ENCODE measurements around the gene DGCR6. TPM values are rescaled to one million over a fixed set of nuclear protein-coding genes. Genes with fewer than 3 reads are reported as not detected.
"Not testable (repeated sequence)": the region's sequence is repeated elsewhere in the genome, so short reads cannot be mapped to it uniquely, and the experiment has no call there.

Gene DGCR6
- total and polyA plus RNA-seq, 8 donors = 1.7 to 15.8 (median 11.9) TPM

GRCh38 chr22:18933914-18934313 is 27.8 kb downstream of the DGCR6 start:
- Histone ChIP-seq H3K36me3 (no peaks in the 10 kb centered on the region), H3K27me3 (no peaks in the 10 kb centered on the region), H3K4me3 (no peak overlapping the region), H3K4me1 (no peaks in the 10 kb centered on the region), H3K9me3 (no peaks in the 10 kb centered on the region), H3K27ac (no peak overlapping the region)
- no peak for DNase-seq
- peak; percentile 25 for ATAC-seq
- TF ChIP-seq CTCF (IDR thresholded peaks at IDR 0.05) = no peak
- intact Hi-C loops (cut with DNase I) = no loop called here

- intact Hi-C loops (cut with DNase I); H3K4me3 ChIP-seq; H3K4me1 ChIP-seq; H3K27ac ChIP-seq; H3K36me3 ChIP-seq; H3K27me3 ChIP-seq; H3K9me3 ChIP-seq; DNase-seq: not testable (repeated sequence)
- peak; percentile 68 for ATAC-seq
These were observed 28.6 kb downstream of the DGCR6 start for GRCh38 chr22:18934688-18935087.

GRCh38 chr22:18935889-18936529 is 29.9 kb downstream of the DGCR6 start, which contains the start of gene PRODH:
TSS of gene PRODH (minus strand) at chr22:18936293. CDS start at chr22:18936287, 6 bp downstream.
- intact Hi-C loops (cut with DNase I) = no loop called here
- TF ChIP-seq CTCF (IDR thresholded peaks at IDR 0.05) = no peak
- DNase-seq (no peak), ATAC-seq (peak; percentile 79)
- Histone ChIP-seq H3K9me3 (no peaks in the 10 kb centered on the region), H3K4me1 (no peaks in the 10 kb centered on the region), H3K36me3 (no peaks in the 10 kb centered on the region), H3K4me3 (no peak within 1 kb of the TSS), H3K27me3 (no peaks in the 10 kb centered on the region), H3K27ac (no peak within 1 kb of the TSS)

DNA sequence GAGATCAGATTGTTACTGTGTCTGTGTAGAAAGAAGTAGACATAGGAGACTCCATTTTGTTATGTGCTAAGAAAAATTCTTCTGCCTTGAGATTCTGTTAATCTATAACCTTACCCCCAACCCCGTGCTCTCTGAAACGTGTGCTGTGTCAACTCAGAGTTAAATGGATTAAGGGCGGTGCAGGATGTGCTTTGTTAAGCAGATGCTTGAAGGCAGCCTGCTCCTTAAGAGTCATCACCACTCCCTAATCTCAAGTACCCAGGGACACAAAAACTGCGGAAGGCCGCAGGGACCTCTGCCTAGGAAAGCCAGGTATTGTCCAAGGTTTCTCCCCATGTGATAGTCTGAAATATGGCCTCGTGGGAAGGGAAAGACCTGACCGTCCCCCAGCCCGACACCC is 32.6 kb downstream of the DGCR6 start:
- peak in 1 of 4 donors; percentile 34 for DNase-seq
- H3K27me3 ChIP-seq; H3K9me3 ChIP-seq; intact Hi-C loops (cut with DNase I); H3K36me3 ChIP-seq; ATAC-seq; H3K4me3 ChIP-seq; H3K27ac ChIP-seq; H3K4me1 ChIP-seq: not testable (repeated sequence)

DNA sequence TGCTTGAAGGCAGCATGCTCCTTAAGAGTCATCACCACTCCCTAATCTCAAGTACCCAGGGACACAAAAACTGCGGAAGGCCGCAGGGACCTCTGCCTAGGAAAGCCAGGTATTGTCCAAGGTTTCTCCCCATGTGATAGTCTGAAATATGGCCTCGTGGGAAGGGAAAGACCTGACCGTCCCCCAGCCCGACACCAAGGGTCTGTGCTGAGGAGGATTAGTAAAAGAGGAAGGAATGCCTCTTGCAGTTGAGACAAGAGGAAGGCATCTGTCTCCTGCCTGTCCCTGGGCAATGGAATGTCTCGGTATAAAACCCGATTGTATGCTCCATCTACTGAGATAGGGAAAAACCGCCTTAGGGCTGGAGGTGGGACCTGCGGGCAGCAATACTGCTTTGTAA is 41.0 kb downstream of the DGCR6 start:
- H3K9me3 ChIP-seq; H3K4me3 ChIP-seq; DNase-seq; H3K36me3 ChIP-seq; intact Hi-C loops (cut with DNase I); H3K27ac ChIP-seq; H3K4me1 ChIP-seq; ATAC-seq: not testable (repeated sequence)
- peaks cover 0 to 12% of the 10 kb centered on the region in 2 donors for H3K27me3 ChIP-seq

DNA sequence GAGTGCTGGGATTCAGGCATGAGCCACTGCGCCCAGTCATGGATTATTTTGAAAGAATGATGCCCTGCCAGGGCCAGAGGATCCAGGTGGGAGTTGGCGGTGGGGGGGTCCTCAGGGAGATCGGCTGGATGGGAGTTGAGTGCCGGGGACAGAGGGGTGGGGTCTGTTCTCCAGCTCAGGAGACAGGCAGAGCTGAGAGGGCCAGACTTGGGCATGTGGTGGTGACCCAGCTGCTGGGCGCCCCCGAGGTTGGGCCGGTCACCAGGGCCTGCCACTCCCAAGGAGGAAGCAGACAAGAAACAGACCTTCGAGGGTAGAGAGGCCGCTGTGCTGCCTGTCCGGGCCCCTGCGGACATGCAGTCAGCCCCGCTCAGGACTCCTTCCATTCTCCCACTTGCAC is 41.8 kb downstream of the DGCR6 start:
- peaks cover 0 to 12% of the 10 kb centered on the region in 2 donors for H3K27me3 ChIP-seq
- peak in 2 of 4 donors; percentile 10 to 61 for DNase-seq
- H3K36me3 ChIP-seq = no peaks in the 10 kb centered on the region
- intact Hi-C loops (cut with DNase I) = no loop called here
- no peak overlapping the region for H3K27ac ChIP-seq
- no peak for ATAC-seq
- H3K9me3 ChIP-seq = no peaks in the 10 kb centered on the region
- H3K4me3 ChIP-seq = no peak overlapping the region
- no peaks in the 10 kb centered on the region for H3K4me1 ChIP-seq
- no peak for TF ChIP-seq CTCF (IDR thresholded peaks at IDR 0.05)

GRCh38 chr22:18950141-18950540 is 44.0 kb downstream of the DGCR6 start:
- intact Hi-C loops (cut with DNase I) = no loop called here
- H3K27me3 ChIP-seq = peaks cover 0 to 16% of the 10 kb centered on the region in 2 donors
- ATAC-seq (no peak), DNase-seq (peak in 2 of 4 donors; percentile 14 to 33)
- TF ChIP-seq CTCF (IDR thresholded peaks at IDR 0.05) = no peak
- H3K36me3 ChIP-seq = no peaks in the 10 kb centered on the region
- H3K27ac ChIP-seq = no peak overlapping the region
- H3K4me1 ChIP-seq = no peaks in the 10 kb centered on the region
- H3K9me3 ChIP-seq = no peaks in the 10 kb centered on the region
- no peak overlapping the region for H3K4me3 ChIP-seq
